HCT116 (cell line): ENCODE data around the gene EEF1A2.

ENCODE experiments used
- CEBPB ChIP-seq: IDR thresholded peaks from 2 replicates; pipeline ENCODE4 v1.6.1; 2012; ENCODE audit warnings: low read depth
- CTCF ChIP-seq, 3 experiments: fragments of 200-600 bp in 1 of 3; sonication (generic) in 1 of 3; IDR thresholded peaks in 2 of 3; conservative IDR thresholded peaks in 1 of 3; 2 replicates each; pipeline ENCODE4 v1.5.1; 2012 to 2017; ENCODE audit warnings: low read depth in 2 of 3, low read length in 2 of 3, antibody characterized with exemption in 1 of 3, borderline replicate concordance in 1 of 3, control low read depth in 1 of 3, mild to moderate bottlenecking in 1 of 3, mixed read lengths in 1 of 3, mixed run types in 1 of 3, moderate library complexity in 1 of 3; ENCODE audit not compliant: insufficient read depth in 1 of 3
- EZH2 ChIP-seq: fragments of 200-600 bp; sonication (generic); IDR thresholded peaks from 2 replicates; pipeline ENCODE4 v1.6.1; 2017; ENCODE audit warnings: antibody characterized with exemption, mixed run types
- EZH2phosphoT487 ChIP-seq: fragments of 200-600 bp; IDR thresholded peaks from 2 replicates; pipeline ENCODE4 v1.6.1; 2018; ENCODE audit warnings: antibody characterized with exemption, borderline replicate concordance
- JUND ChIP-seq: IDR thresholded peaks from 2 replicates; pipeline ENCODE4 v1.6.1; 2012
- MAX ChIP-seq: IDR thresholded peaks from 2 replicates; pipeline ENCODE4 v1.6.1; 2012
- POLR2A ChIP-seq: IDR thresholded peaks from 2 replicates; pipeline ENCODE4 v1.7.0; 2011; ENCODE audit warnings: borderline replicate concordance; ENCODE audit not compliant: insufficient read depth, insufficient read length; ENCODE audit errors: extremely low read depth
- POLR2AphosphoS5 ChIP-seq: IDR thresholded peaks from 2 replicates; pipeline ENCODE4 v1.6.1; 2011; ENCODE audit warnings: mild to moderate bottlenecking, low read depth, low read length, moderate library complexity
- RAD21 ChIP-seq: IDR thresholded peaks from 2 replicates; pipeline ENCODE4 v1.6.1; 2012; ENCODE audit warnings: low read depth, mild to moderate bottlenecking
- SP1 ChIP-seq: IDR thresholded peaks from 2 replicates; pipeline ENCODE4 v1.6.1; 2012; ENCODE audit warnings: low read depth
- ZBTB33 ChIP-seq: IDR thresholded peaks from 2 replicates; pipeline ENCODE4 v1.6.1; 2011; ENCODE audit warnings: mild to moderate bottlenecking, low read length, moderate library complexity; ENCODE audit not compliant: insufficient replicate concordance; ENCODE audit errors: extremely low read depth
- ZNF274 ChIP-seq: fragments of 200-500 bp; sonication (Bioruptor generic); IDR thresholded peaks from 2 replicates; pipeline ENCODE4 v1.6.1; 2014; ENCODE audit warnings: mild to moderate bottlenecking, low read depth, low read length, inconsistent platforms

GRCh38 chr20:63477061-63477616 lies 21.7 kb downstream of the EEF1A2 start:
- TF ChIP-seq SP1 (no peak), POLR2AphosphoS5 (no peak), RAD21 (no peak), CEBPB (no peak), CTCF (IDR thresholded peaks at IDR 0.05 in 2 of 3, conservative IDR thresholded peaks at IDR 0.05 in 1 of 3; ENCODE audit: borderline replicate concordance in 1 of 3, insufficient read depth in 1 of 3, low read depth in 2 of 3, low read length in 2 of 3) (no peak), POLR2A (no peak), EZH2phosphoT487 (no peak), MAX (no peak), EZH2 (no peak), ZBTB33 (no peak), JUND (no peak), ZNF274 (no peak)
